Measurements from ENCODE around the gene BBS9.

DNA sequence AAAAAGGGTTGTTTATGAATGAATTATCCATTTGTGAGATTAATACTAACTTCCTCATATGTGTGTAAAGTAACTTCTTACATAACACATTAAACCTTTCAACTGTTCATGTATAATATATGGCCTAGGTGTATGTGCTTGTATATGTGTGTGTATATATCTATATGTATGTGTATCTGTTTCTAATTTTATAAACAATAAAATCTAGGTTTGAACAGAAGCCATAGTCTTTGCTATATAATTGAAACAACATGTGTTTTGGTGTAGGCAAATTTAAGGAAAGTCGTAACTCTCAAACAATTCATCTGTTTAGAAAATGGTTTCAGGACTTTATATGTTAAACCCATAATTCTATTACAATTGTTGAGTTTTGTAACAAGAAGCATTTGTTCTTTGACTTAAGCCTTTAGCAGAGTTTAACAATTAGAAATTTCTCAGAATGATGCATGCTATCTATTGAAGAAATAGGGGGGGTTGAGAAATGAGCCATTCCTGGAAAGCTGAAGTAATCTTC is 103.3 kb downstream of the BBS9 start:
- TF ChIP-seq, protein P1, sequence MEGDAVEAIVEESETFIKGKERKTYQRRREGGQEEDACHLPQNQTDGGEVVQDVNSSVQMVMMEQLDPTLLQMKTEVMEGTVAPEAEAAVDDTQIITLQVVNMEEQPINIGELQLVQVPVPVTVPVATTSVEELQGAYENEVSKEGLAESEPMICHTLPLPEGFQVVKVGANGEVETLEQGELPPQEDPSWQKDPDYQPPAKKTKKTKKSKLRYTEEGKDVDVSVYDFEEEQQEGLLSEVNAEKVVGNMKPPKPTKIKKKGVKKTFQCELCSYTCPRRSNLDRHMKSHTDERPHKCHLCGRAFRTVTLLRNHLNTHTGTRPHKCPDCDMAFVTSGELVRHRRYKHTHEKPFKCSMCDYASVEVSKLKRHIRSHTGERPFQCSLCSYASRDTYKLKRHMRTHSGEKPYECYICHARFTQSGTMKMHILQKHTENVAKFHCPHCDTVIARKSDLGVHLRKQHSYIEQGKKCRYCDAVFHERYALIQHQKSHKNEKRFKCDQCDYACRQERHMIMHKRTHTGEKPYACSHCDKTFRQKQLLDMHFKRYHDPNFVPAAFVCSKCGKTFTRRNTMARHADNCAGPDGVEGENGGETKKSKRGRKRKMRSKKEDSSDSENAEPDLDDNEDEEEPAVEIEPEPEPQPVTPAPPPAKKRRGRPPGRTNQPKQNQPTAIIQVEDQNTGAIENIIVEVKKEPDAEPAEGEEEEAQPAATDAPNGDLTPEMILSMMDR (IDR thresholded peaks at IDR 0.05; ENCODE audit: low read depth, low read length): no peak
- no peak for TF ChIP-seq EZH2phosphoT487 (IDR thresholded peaks at IDR 0.05; ENCODE audit: low read depth)

Measured in OCI-LY3 (cell line).